ENCODE data around the gene ANAPC10.

Gene ANAPC10

GRCh38 chr4:145049241-145049640 is 48.8 kb downstream of the ANAPC10 start:
- Histone ChIP-seq H2AFZ (ENCODE audit: low read depth, low read length) (no peak overlapping the region), H3K9ac (ENCODE audit: low read length) (no peak overlapping the region), H3K4me1 (ENCODE audit: control insufficient read depth, insufficient read depth, low read depth, low read length) (no peaks in the 10 kb centered on the region), H3K36me3 (ENCODE audit: control insufficient read depth in 1 of 2, insufficient read depth in 2 of 2, low read depth in 1 of 2, low read length in 2 of 2) (peaks cover 0 to 6% of the 10 kb centered on the region in 2 experiments), H2BK5ac (ENCODE audit: low read depth, low read length, poor library complexity, severe bottlenecking) (no peak overlapping the region), H3K4me3 (ENCODE audit: insufficient read depth in 1 of 2, low read depth in 1 of 2, low read length in 2 of 2) (no peak overlapping the region), H3K79me1 (replicated peaks; ENCODE audit: low read length, poor library complexity, severe bottlenecking) (peaks cover 10% of the 10 kb centered on the region), H3K4ac (ENCODE audit: low read depth in 1 of 2, low read length in 2 of 2) (no peak overlapping the region), H2AK5ac (ENCODE audit: low read length, severe bottlenecking) (no peak overlapping the region), H3K9me3 (ENCODE audit: control insufficient read depth, low read length) (no peaks in the 10 kb centered on the region), H3K27ac (ENCODE audit: low read length, poor library complexity, severe bottlenecking) (no peak overlapping the region), H3K27me3 (ENCODE audit: control insufficient read depth in 1 of 2, insufficient read depth in 1 of 2, low read length in 2 of 2) (no peaks in the 10 kb centered on the region), H3K18ac (ENCODE audit: low read depth in 1 of 2, low read length in 2 of 2) (no peak overlapping the region), H3K14ac (ENCODE audit: low read length in 2 of 2) (no peak overlapping the region), H2BK15ac (ENCODE audit: low read depth, poor library complexity, severe bottlenecking) (no peak overlapping the region), H4K8ac (ENCODE audit: low read length) (no peak overlapping the region), H2BK120ac (ENCODE audit: low read depth, low read length) (no peak overlapping the region), H3K4me2 (ENCODE audit: low read length, poor library complexity, severe bottlenecking) (no peak overlapping the region), H2BK12ac (ENCODE audit: low read length in 2 of 2) (no peak overlapping the region), H4K91ac (ENCODE audit: low read length) (no peak overlapping the region), H3K23ac (ENCODE audit: low read length in 2 of 2) (no peak overlapping the region)
- DNase-seq, result no peak
- WGBS, result 100% methylated on average over 1 of the region's 1 CpG

- Histone ChIP-seq H4K8ac (ENCODE audit: low read length) (no peak overlapping the region), H3K14ac (ENCODE audit: low read length in 2 of 2) (no peak overlapping the region), H4K91ac (ENCODE audit: low read length) (no peak overlapping the region), H2BK15ac (ENCODE audit: low read depth, poor library complexity, severe bottlenecking) (no peak overlapping the region), H3K9me3 (ENCODE audit: control insufficient read depth, low read length) (no peaks in the 10 kb centered on the region), H3K27ac (ENCODE audit: low read length, poor library complexity, severe bottlenecking) (no peak overlapping the region), H3K79me1 (replicated peaks; ENCODE audit: low read length, poor library complexity, severe bottlenecking) (peaks cover 10% of the 10 kb centered on the region), H3K18ac (ENCODE audit: low read depth in 1 of 2, low read length in 2 of 2) (no peak overlapping the region), H3K4me2 (ENCODE audit: low read length, poor library complexity, severe bottlenecking) (no peak overlapping the region), H3K4me3 (ENCODE audit: insufficient read depth in 1 of 2, low read depth in 1 of 2, low read length in 2 of 2) (no peak overlapping the region), H3K27me3 (ENCODE audit: control insufficient read depth in 1 of 2, insufficient read depth in 1 of 2, low read length in 2 of 2) (no peaks in the 10 kb centered on the region), H2AK5ac (ENCODE audit: low read length, severe bottlenecking) (no peak overlapping the region), H3K9ac (ENCODE audit: low read length) (no peak overlapping the region), H3K4me1 (ENCODE audit: control insufficient read depth, insufficient read depth, low read depth, low read length) (no peaks in the 10 kb centered on the region), H3K23ac (ENCODE audit: low read length in 2 of 2) (no peak overlapping the region), H2BK120ac (ENCODE audit: low read depth, low read length) (no peak overlapping the region), H2AFZ (ENCODE audit: low read depth, low read length) (no peak overlapping the region), H2BK5ac (ENCODE audit: low read depth, low read length, poor library complexity, severe bottlenecking) (no peak overlapping the region), H3K36me3 (ENCODE audit: control insufficient read depth in 1 of 2, insufficient read depth in 2 of 2, low read depth in 1 of 2, low read length in 2 of 2) (peaks cover 0 to 6% of the 10 kb centered on the region in 2 experiments), H3K4ac (ENCODE audit: low read depth in 1 of 2, low read length in 2 of 2) (no peak overlapping the region), H2BK12ac (ENCODE audit: low read length in 2 of 2) (no peak overlapping the region)
- DNase-seq, result no peak
Measured at GRCh38 chr4:145048817-145049216, 49.2 kb downstream of the ANAPC10 start.

- no peak overlapping the region for H3K23ac ChIP-seq (ENCODE audit: low read length in 2 of 2)
- H2BK120ac ChIP-seq (ENCODE audit: low read depth, low read length), result no peak overlapping the region
- no peak overlapping the region for H3K4me3 ChIP-seq (ENCODE audit: insufficient read depth in 1 of 2, low read depth in 1 of 2, low read length in 2 of 2)
- H3K27ac ChIP-seq (ENCODE audit: low read length, poor library complexity, severe bottlenecking), result no peak overlapping the region
- 99% methylated on average over 4 of the region's 4 CpGs for WGBS
- H2BK12ac ChIP-seq (ENCODE audit: low read length in 2 of 2), result no peak overlapping the region
- H3K27me3 ChIP-seq (ENCODE audit: control insufficient read depth in 1 of 2, insufficient read depth in 1 of 2, low read length in 2 of 2), result no peaks in the 10 kb centered on the region
- H2BK15ac ChIP-seq (ENCODE audit: low read depth, poor library complexity, severe bottlenecking), result no peak overlapping the region
- no peak overlapping the region for H3K4ac ChIP-seq (ENCODE audit: low read depth in 1 of 2, low read length in 2 of 2)
- H3K9ac ChIP-seq (ENCODE audit: low read length), result no peak overlapping the region
- H3K18ac ChIP-seq (ENCODE audit: low read depth in 1 of 2, low read length in 2 of 2), result no peak overlapping the region
- H3K9me3 ChIP-seq (ENCODE audit: control insufficient read depth, low read length), result no peaks in the 10 kb centered on the region
- H3K4me1 ChIP-seq (ENCODE audit: control insufficient read depth, insufficient read depth, low read depth, low read length), result no peaks in the 10 kb centered on the region
- no peak overlapping the region for H2BK5ac ChIP-seq (ENCODE audit: low read depth, low read length, poor library complexity, severe bottlenecking)
- peaks cover 0 to 6% of the 10 kb centered on the region in 2 experiments for H3K36me3 ChIP-seq (ENCODE audit: control insufficient read depth in 1 of 2, insufficient read depth in 2 of 2, low read depth in 1 of 2, low read length in 2 of 2)
- H3K4me2 ChIP-seq (ENCODE audit: low read length, poor library complexity, severe bottlenecking), result no peak overlapping the region
- H2AK5ac ChIP-seq (ENCODE audit: low read length, severe bottlenecking), result no peak overlapping the region
- no peak overlapping the region for H4K91ac ChIP-seq (ENCODE audit: low read length)
- no peak overlapping the region for H4K8ac ChIP-seq (ENCODE audit: low read length)
- H2AFZ ChIP-seq (ENCODE audit: low read depth, low read length), result no peak overlapping the region
- H3K79me1 ChIP-seq (replicated peaks; ENCODE audit: low read length, poor library complexity, severe bottlenecking), result peaks cover 8% of the 10 kb centered on the region
- no peak overlapping the region for H3K14ac ChIP-seq (ENCODE audit: low read length in 2 of 2)
- no peak for DNase-seq
Measured at GRCh38 chr4:145047151-145047550, 50.8 kb downstream of the ANAPC10 start.

- Histone ChIP-seq H3K27ac (ENCODE audit: low read length, poor library complexity, severe bottlenecking) (no peak overlapping the region), H2BK15ac (ENCODE audit: low read depth, poor library complexity, severe bottlenecking) (no peak overlapping the region), H3K79me1 (replicated peaks; ENCODE audit: low read length, poor library complexity, severe bottlenecking) (peaks cover 9% of the 10 kb centered on the region), H3K14ac (ENCODE audit: low read length in 2 of 2) (no peak overlapping the region), H3K23ac (ENCODE audit: low read length in 2 of 2) (no peak overlapping the region), H2BK120ac (ENCODE audit: low read depth, low read length) (no peak overlapping the region), H3K4ac (ENCODE audit: low read depth in 1 of 2, low read length in 2 of 2) (no peak overlapping the region), H3K9me3 (ENCODE audit: control insufficient read depth, low read length) (no peaks in the 10 kb centered on the region), H3K27me3 (ENCODE audit: control insufficient read depth in 1 of 2, insufficient read depth in 1 of 2, low read length in 2 of 2) (no peaks in the 10 kb centered on the region), H3K18ac (ENCODE audit: low read depth in 1 of 2, low read length in 2 of 2) (no peak overlapping the region), H2BK5ac (ENCODE audit: low read depth, low read length, poor library complexity, severe bottlenecking) (no peak overlapping the region), H2AFZ (ENCODE audit: low read depth, low read length) (no peak overlapping the region), H4K91ac (ENCODE audit: low read length) (no peak overlapping the region), H4K8ac (ENCODE audit: low read length) (no peak overlapping the region), H2BK12ac (ENCODE audit: low read length in 2 of 2) (no peak overlapping the region), H3K4me3 (ENCODE audit: insufficient read depth in 1 of 2, low read depth in 1 of 2, low read length in 2 of 2) (no peak overlapping the region), H3K4me2 (ENCODE audit: low read length, poor library complexity, severe bottlenecking) (no peak overlapping the region), H3K4me1 (ENCODE audit: control insufficient read depth, insufficient read depth, low read depth, low read length) (no peaks in the 10 kb centered on the region), H2AK5ac (ENCODE audit: low read length, severe bottlenecking) (no peak overlapping the region), H3K36me3 (ENCODE audit: control insufficient read depth in 1 of 2, insufficient read depth in 2 of 2, low read depth in 1 of 2, low read length in 2 of 2) (no peaks in the 10 kb centered on the region), H3K9ac (ENCODE audit: low read length) (no peak overlapping the region)
- whole genome bisulfite sequencing, result 94% methylated on average over 1 of the region's 1 CpG
- no peak for DNase-seq
Measured at GRCh38 chr4:145045180-145045579, 52.8 kb downstream of the ANAPC10 start.

Measured in mesenchymal stem cell (in vitro differentiated cells and primary cell).